ENCODE data around the gene TLCD4. TPM values are rescaled to one million over a fixed set of nuclear protein-coding genes. Genes with fewer than 3 reads are reported as not detected.

The TLCD4 gene
- total RNA-seq, 1 experiment from 2014 or later: 12.1 TPM

DNA sequence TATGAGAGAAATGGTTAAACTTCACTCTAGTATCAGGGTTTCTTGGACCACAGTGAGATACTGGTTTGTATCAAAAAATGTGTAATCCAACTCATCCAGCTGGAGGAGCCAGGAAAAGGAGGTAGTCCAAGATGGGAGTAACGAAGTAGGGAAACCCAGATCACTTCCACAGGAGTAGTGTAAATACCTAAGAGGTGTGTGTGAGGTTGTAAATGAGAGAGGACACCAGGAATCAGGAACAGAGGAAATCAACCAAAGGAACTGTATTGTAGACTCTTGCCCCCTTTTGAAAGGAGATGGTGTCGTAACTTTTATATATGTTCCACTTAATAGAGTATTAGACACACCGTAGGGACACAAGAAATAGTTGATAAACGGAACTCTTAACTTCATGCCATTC is 19.7 kb upstream of the TLCD4 start:
- DNase-seq (ENCODE audit: low read depth, low spot score) (no peak), ATAC-seq (no peak)
- H4K20me1 ChIP-seq (ENCODE audit: insufficient read depth): no peaks in the 10 kb centered on the region
- H3K27me3 ChIP-seq (ENCODE audit: insufficient read depth, low read length): peaks cover 4% of the 10 kb centered on the region; the same call in 1 of the 2 replicates
- H3K27ac ChIP-seq (ENCODE audit: low read depth, low read length): no peak overlapping the region
- TF ChIP-seq, protein P1, sequence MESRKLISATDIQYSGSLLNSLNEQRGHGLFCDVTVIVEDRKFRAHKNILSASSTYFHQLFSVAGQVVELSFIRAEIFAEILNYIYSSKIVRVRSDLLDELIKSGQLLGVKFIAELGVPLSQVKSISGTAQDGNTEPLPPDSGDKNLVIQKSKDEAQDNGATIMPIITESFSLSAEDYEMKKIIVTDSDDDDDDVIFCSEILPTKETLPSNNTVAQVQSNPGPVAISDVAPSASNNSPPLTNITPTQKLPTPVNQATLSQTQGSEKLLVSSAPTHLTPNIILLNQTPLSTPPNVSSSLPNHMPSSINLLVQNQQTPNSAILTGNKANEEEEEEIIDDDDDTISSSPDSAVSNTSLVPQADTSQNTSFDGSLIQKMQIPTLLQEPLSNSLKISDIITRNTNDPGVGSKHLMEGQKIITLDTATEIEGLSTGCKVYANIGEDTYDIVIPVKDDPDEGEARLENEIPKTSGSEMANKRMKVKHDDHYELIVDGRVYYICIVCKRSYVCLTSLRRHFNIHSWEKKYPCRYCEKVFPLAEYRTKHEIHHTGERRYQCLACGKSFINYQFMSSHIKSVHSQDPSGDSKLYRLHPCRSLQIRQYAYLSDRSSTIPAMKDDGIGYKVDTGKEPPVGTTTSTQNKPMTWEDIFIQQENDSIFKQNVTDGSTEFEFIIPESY (IDR thresholded peaks at IDR 0.05; ENCODE audit: extremely low read depth, insufficient replicate concordance, low read length): no peak
- no peak for TF ChIP-seq FOSL1 (IDR thresholded peaks at IDR 0.05; ENCODE audit: low read depth)
- TF ChIP-seq, protein P2, sequence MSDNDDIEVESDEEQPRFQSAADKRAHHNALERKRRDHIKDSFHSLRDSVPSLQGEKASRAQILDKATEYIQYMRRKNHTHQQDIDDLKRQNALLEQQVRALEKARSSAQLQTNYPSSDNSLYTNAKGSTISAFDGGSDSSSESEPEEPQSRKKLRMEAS (IDR thresholded peaks at IDR 0.05): no peak
- no peak for TF ChIP-seq SIN3A (IDR thresholded peaks at IDR 0.05; ENCODE audit: low read depth)
- TF ChIP-seq ZNF274 (IDR thresholded peaks at IDR 0.05; ENCODE audit: low read depth, low read length): no peak
- TF ChIP-seq POLR2AphosphoS5 (IDR thresholded peaks at IDR 0.05; ENCODE audit: low read depth, low read length): no peak
- no peak for TF ChIP-seq EZH2phosphoT487 (IDR thresholded peaks at IDR 0.05; ENCODE audit: borderline replicate concordance)
- TF ChIP-seq EGR1 (IDR thresholded peaks at IDR 0.05; ENCODE audit: low read depth): no peak
- TF ChIP-seq SRF (IDR thresholded peaks at IDR 0.05; ENCODE audit: low read depth): no peak
- no peak for TF ChIP-seq SP1 (IDR thresholded peaks at IDR 0.05; ENCODE audit: low read depth)
- TF ChIP-seq, protein P3, sequence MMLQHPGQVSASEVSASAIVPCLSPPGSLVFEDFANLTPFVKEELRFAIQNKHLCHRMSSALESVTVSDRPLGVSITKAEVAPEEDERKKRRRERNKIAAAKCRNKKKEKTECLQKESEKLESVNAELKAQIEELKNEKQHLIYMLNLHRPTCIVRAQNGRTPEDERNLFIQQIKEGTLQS (IDR thresholded peaks at IDR 0.05): no peak
- TF ChIP-seq EZH2 (IDR thresholded peaks at IDR 0.05): no peak
- no peak for TF ChIP-seq ZFX (IDR thresholded peaks at IDR 0.05)
- TF ChIP-seq JUND (IDR thresholded peaks at IDR 0.05): no peak
- TF ChIP-seq YY1 (IDR thresholded peaks at IDR 0.05; ENCODE audit: extremely low read depth, insufficient replicate concordance, low read depth, low read length): no peak
- TF ChIP-seq ELF1 (IDR thresholded peaks at IDR 0.05; ENCODE audit: borderline replicate concordance, low read depth): no peak
- no peaks in the 10 kb centered on the region for H3K79me2 ChIP-seq (ENCODE audit: insufficient read depth, low read length)
- no TSS peak for BruUV-seq (replicated peaks)
- ChIA-PET RAD21 (ENCODE audit: low non-redundant PET in 1 of 2, low total read pairs in 2 of 2, uncharacterized antibody in 2 of 2, unreplicated experiment in 2 of 2) (no interaction called here), POLR2A (no interaction called here), CTCF (no interaction called here)
- no peak overlapping the region for H2AFZ ChIP-seq (ENCODE audit: low read depth, low read length, poor library complexity, severe bottlenecking)
- peaks cover 2% of the 10 kb centered on the region; the same call in 1 of the 2 replicates for H3K9me2 ChIP-seq (ENCODE audit: insufficient read depth)
- no peak overlapping the region for H3K4me3 ChIP-seq (replicated peaks in 1 of 2; ENCODE audit: low read depth in 1 of 2, low read length in 2 of 2)
- H3K36me3 ChIP-seq (ENCODE audit: control insufficient read depth in 1 of 2, insufficient read depth in 2 of 2, low read length in 2 of 2): no peaks in the 10 kb centered on the region
- H3K9me3 ChIP-seq (ENCODE audit: control insufficient read depth in 1 of 2, insufficient read depth in 1 of 2, low read depth in 1 of 2, low read length in 2 of 2): no peaks in the 10 kb centered on the region
- no peak overlapping the region for H3K4me2 ChIP-seq (ENCODE audit: low read length)
- H3K9ac ChIP-seq (ENCODE audit: low read length): no peak overlapping the region
- H3K4me1 ChIP-seq (ENCODE audit: control insufficient read depth in 1 of 2, insufficient read depth in 2 of 2, low read length in 2 of 2): no peaks in the 10 kb centered on the region
- intact Hi-C loops (cut with micrococcal nuclease): no loop called here
